Psoas muscle (tissue), 8 donors: ENCODE measurements around the gene ACSL6. TPM values are rescaled to one million over a fixed set of nuclear protein-coding genes. Genes with fewer than 3 reads are reported as not detected.

Experiments used
- ATAC-seq, 4 donors: fragments of 200-7000 bp; cut with Tn5 transposase; one replicate each; pipeline ENCODE4 v1.9.1; 2020; ENCODE audit warnings: moderate library complexity in 3 of 4, mild to moderate bottlenecking in 2 of 4
- DNase-seq, 2 donors: peaks; one replicate each; pipeline ENCODE4 v3.0.0-alpha.2; 2020
- H3K27ac ChIP-seq: fragments of 200-600 bp; one replicate; pipeline ENCODE4 v1.8.0; 2022
- H3K27me3 ChIP-seq, 3 donors: fragments of 200-600 bp in 1 of 3; one replicate each; pipeline versions ENCODE4 v1.6.1 to v1.8.0; 2013 to 2022; ENCODE audit warnings: low read length in 2 of 3, mild to moderate bottlenecking in 2 of 3, moderate library complexity in 1 of 3; ENCODE audit not compliant: insufficient read depth in 3 of 3
- H3K36me3 ChIP-seq, 2 donors: fragments of 200-600 bp in 1 of 2; one replicate each; pipeline versions ENCODE4 v1.6.1 to v1.8.0; 2013 to 2022; ENCODE audit warnings: low read depth in 1 of 2, mild to moderate bottlenecking in 1 of 2, moderate library complexity in 1 of 2; ENCODE audit not compliant: insufficient read depth in 1 of 2
- H3K4me1 ChIP-seq: fragments of 200-600 bp; one replicate; pipeline ENCODE4 v1.8.0; 2022
- H3K4me3 ChIP-seq: fragments of 200-600 bp; one replicate; pipeline ENCODE4 v1.8.0; 2022; ENCODE audit warnings: mild to moderate bottlenecking
- H3K9me3 ChIP-seq: fragments of 200-600 bp; one replicate; pipeline ENCODE4 v1.8.0; 2022
- WGBS, 3 donors: extraction: QIAGEN DNeasy Blood & Tissue Kit; methylation state at CpG; one replicate each; pipeline versions ENCODE4 v1.1.6 to v1.1.7; 2013; 5-methylcytosine and 5-hydroxymethylcytosine counted together
- intact Hi-C, 2 donors: fragments of 100-400 bp; cut with DNase I; formaldehyde crosslinking; loops; one replicate each; pipeline versions ENCODE4 v1.11.0 to v1.14.2; 2022
- polyA plus RNA-seq, 3 donors: library from polyadenylated mRNA; stranded (reverse); fragments of 200-250 nt; gene quantifications; one replicate each; pipeline ENCODE4 v1.2.3, GENCODE V29; 2013
- total RNA-seq, 4 donors: library from RNA; stranded (reverse); fragmentation: NEBNext Ultra II Directional in 2 of 4; extraction: Animal tissue kit (Norgen Biotek cat#: 25700) in 2 of 4; gene quantifications; one replicate each; pipeline versions ENCODE4 v1.2.1 to v1.2.4, GENCODE V29; 2021 to 2023
- TF ChIP-seq, protein P1 (sequence below): fragments of 200-600 bp; IDR thresholded peaks from one replicate; pipeline ENCODE4 v1.8.0; 2022; ENCODE audit warnings: antibody characterized with exemption
- donor health status: healthy with polysubstance abuse.
- donor health status: DM: no; HTN: no; CAD: no; lungs with moderate emphysema.
- donor health status: Bipolar disorder and iron deficiency.
- donor health status: healthy.
- donor health status: DM: yes; HTN: yes; CAD: no.
- donor health status: DM: no; HTN: no; CAD: no.
- donor health status: DM: no; HTN: no; CAD: no.
- donor health status: DM: yes; HTN: yes; CAD: no.

ACSL6 gene
- total and polyA plus RNA-seq, 7 donors: 0.12 to 2.2 (median 0.52) TPM

DNA sequence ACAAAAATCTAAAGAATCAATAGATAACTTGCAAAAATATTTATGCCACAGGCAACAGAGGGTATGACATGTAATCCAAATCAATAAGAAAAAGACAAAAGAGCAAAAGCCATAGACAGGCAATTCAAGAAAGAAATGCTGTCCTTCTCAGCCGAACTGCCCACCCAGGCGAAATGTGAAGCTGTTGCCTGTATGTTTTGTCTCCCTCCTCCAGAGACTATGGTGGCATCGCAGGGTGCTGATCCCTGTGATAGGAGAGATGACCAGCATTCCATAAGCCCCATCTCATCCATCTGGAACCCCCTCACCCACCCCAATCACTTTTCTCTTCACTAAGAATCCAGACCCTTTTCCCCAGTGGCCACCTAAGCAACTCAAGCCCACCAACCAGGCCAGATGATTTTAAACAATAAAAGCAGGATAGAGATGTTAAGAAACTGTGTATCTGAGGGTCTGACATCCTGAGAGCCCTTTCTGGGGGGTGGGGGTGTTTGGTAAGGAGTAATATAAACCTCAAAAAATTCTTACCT is 5.3 kb upstream of the ACSL6 start:
- TF ChIP-seq, protein P1, sequence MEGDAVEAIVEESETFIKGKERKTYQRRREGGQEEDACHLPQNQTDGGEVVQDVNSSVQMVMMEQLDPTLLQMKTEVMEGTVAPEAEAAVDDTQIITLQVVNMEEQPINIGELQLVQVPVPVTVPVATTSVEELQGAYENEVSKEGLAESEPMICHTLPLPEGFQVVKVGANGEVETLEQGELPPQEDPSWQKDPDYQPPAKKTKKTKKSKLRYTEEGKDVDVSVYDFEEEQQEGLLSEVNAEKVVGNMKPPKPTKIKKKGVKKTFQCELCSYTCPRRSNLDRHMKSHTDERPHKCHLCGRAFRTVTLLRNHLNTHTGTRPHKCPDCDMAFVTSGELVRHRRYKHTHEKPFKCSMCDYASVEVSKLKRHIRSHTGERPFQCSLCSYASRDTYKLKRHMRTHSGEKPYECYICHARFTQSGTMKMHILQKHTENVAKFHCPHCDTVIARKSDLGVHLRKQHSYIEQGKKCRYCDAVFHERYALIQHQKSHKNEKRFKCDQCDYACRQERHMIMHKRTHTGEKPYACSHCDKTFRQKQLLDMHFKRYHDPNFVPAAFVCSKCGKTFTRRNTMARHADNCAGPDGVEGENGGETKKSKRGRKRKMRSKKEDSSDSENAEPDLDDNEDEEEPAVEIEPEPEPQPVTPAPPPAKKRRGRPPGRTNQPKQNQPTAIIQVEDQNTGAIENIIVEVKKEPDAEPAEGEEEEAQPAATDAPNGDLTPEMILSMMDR: no peak
- WGBS, 3 donors: 74 to 91% (median 86%) methylated on average over 3 of the region's 3 CpGs
- no peak overlapping the region for H3K4me3 ChIP-seq
- intact Hi-C loops: no loop called here
- no peak for ATAC-seq
- H3K9me3 ChIP-seq: no peaks in the 10 kb centered on the region
- no peaks in the 10 kb centered on the region for H3K27me3 ChIP-seq
- H3K27ac ChIP-seq: no peak overlapping the region
- no peak for DNase-seq
- H3K4me1 ChIP-seq: peaks cover 15% of the 10 kb centered on the region
- no peaks in the 10 kb centered on the region for H3K36me3 ChIP-seq

DNA sequence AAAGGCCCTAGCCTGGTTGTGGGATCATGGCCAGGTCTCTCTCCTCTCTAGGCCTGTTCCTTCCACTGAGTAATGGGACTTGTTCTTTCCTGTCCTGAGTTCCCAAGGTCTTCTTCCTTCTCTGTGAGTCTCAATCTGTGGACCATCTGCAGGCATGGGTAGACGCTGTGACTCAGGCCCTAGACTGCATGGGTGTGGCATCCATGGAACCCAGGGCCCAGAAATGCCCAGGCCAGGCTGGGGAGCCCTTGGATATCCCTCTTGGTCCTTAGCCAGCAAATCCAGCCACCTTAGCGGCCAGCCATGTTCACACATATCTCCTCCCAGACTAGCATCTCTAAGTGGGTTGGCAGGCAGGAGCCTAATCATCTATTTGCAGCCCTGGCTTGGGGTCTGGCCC is 2.3 kb upstream of the ACSL6 start:
- no peak for DNase-seq
- 62 to 69% (median 67%) methylated on average over 2 of the region's 2 CpGs for WGBS, 3 donors
- intact Hi-C loops: no loop called here

DNA sequence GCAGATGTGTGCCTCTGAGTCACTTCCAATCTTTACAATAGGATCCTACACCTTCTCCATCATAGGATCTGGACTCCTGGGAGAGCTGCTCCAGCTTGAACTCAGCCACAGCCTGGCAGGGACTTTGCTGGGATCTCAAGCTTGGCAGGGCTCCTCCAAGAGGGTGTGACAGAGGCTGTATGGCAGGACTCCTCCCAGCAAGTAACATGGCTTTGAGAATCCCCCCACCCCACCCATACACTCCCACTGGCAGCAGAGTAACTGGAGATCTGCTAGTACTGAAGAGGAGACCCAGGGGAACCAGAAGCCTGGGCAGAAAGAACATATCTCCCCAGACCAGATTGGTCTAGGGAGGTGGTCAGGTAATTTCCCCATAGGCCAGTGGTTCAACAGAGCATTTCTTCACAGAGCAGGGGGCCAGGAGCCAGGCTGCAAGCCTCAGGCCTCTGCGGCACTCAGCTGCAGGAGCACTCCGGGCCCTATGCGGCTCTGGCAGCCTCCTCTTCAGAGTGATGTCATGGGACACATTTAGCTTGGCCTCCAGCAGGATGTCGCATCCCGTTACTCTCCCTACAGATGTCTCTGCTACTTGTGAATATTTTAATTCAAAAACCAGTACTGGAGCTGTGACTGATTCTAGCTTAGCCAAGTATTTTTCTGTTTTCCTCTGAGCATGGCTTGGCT is 1.7 kb upstream of the ACSL6 start:
- WGBS, 3 donors: 13 to 21% (median 16%) methylated on average over 5 of the region's 5 CpGs
- DNase-seq (peak in 1 of 2 donors; percentile 67), ATAC-seq (peak; percentile 84 to 92 (median 90))
- H3K27ac ChIP-seq: peak overlapping the region; percentile 71
- intact Hi-C loops: no loop called here
- TF ChIP-seq, protein P1: no peak
- no peaks in the 10 kb centered on the region for H3K36me3 ChIP-seq
- H3K4me1 ChIP-seq: peaks cover 18% of the 10 kb centered on the region
- H3K27me3 ChIP-seq: no peaks in the 10 kb centered on the region
- H3K9me3 ChIP-seq: no peaks in the 10 kb centered on the region
- no peak overlapping the region for H3K4me3 ChIP-seq

More for the DNA sequence above, 2.3 kb upstream of the ACSL6 start:
- no peak overlapping the region for H3K4me3 ChIP-seq
- H3K27me3 ChIP-seq: no peaks in the 10 kb centered on the region
- peak in 1 of 4 donors; percentile 2 for ATAC-seq
- H3K9me3 ChIP-seq: no peaks in the 10 kb centered on the region
- TF ChIP-seq, protein P1: no peak
- H3K36me3 ChIP-seq: no peaks in the 10 kb centered on the region
- H3K4me1 ChIP-seq: peaks cover 17% of the 10 kb centered on the region
- H3K27ac ChIP-seq: peak overlapping the region; percentile 71

DNA sequence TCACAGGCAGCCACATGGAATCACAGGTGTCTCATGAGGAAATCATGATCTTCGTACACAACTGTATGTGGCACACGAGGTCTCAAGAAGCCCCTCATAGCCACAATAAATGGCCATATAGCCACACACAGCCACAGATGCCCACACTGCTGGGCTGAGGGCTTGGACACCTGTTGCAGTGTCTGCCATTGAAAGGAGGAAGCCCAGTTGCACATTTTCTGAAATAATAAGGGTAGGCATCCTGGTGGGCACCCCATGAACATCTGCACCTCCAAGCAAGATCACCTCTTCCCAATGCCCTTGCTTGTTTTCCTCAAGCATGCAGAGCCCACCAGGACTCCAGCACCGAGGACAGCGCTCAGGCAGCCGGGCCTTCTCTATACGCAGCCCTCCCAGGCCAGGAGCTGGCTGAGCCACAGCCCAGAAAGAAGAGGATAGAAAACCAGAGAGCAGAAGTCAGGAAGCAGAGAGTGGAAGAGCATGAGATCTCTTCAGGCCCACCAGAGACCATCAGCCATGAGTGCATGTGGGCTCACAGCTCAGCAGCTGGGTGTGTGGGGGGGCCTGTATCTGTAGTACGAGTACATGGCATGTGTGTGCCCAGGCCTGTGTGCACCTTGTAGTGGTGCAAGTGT is 1.0 kb upstream of the ACSL6 start:
- Histone ChIP-seq H3K4me3 (no peak overlapping the region), H3K4me1 (peaks cover 24% of the 10 kb centered on the region), H3K27ac (no peak overlapping the region), H3K9me3 (no peaks in the 10 kb centered on the region), H3K36me3 (no peaks in the 10 kb centered on the region), H3K27me3 (no peaks in the 10 kb centered on the region)
- DNase-seq: peak; percentile 47 to 69
- TF ChIP-seq, protein P1: no peak
- WGBS, 3 donors: 41 to 53% (median 50%) methylated on average over 7 of the region's 7 CpGs
- intact Hi-C loops: no loop called here
- peak; percentile 30 to 54 (median 38) for ATAC-seq
